DLD1 (cell line): ENCODE data around the gene MOB1A.
"Not testable (repeated sequence)": the region's sequence is repeated elsewhere in the genome, so short reads cannot be mapped to it uniquely, and the experiment has no call there.

ENCODE experiments used
- in situ Hi-C: cut with HindIII; loops from 2 replicates; pipeline ENCODE4 v1.10.0; 2017; ENCODE audit warnings: low sequenced_read_pairs

Gene MOB1A

GRCh38 chr2:74149570-74150319 is 28.9 kb downstream of the MOB1A start:
- in situ Hi-C loops: loop anchor here (10.0 kb wide), 1 partner anchor 255 kb away; the partner anchor contains the start of gene ACTG2

- in situ Hi-C loops: no loop called here
These were observed 29.5 kb downstream of the MOB1A start for GRCh38 chr2:74149247-74149525.

GRCh38 chr2:74148457-74149246 is 30.0 kb downstream of the MOB1A start:
- in situ Hi-C loops: no loop called here

- in situ Hi-C loops: no loop called here
These were observed 30.8 kb downstream of the MOB1A start, which contains the start of gene BOLA3 for GRCh38 chr2:74147727-74148456. TSS of gene BOLA3 (minus strand) at chr2:74147912. CDS start at chr2:74147874, 38 bp downstream.

- in situ Hi-C loops: no loop called here
These were observed 31.6 kb downstream of the MOB1A start for GRCh38 chr2:74146929-74147726.

- in situ Hi-C loops: no loop called here
These were observed 36.3 kb downstream of the MOB1A start for GRCh38 chr2:74142340-74142739.

GRCh38 chr2:74138600-74139323 is 39.9 kb downstream of the MOB1A start:
- in situ Hi-C loops: no loop called here

GRCh38 chr2:74137651-74138599 is 40.8 kb downstream of the MOB1A start:
- in situ Hi-C loops: no loop called here

GRCh38 chr2:74131901-74132300 is 46.8 kb downstream of the MOB1A start:
- in situ Hi-C loops: no loop called here

- in situ Hi-C loops: no loop called here
These were observed 48.3 kb downstream of the MOB1A start for GRCh38 chr2:74130211-74130995.

- in situ Hi-C loops: no loop called here
These were observed 50.5 kb downstream of the MOB1A start for GRCh38 chr2:74128206-74128605.

- in situ Hi-C loops: not testable (repeated sequence)
These were observed 54.7 kb downstream of the MOB1A start for GRCh38 chr2:74123955-74124354.

GRCh38 chr2:74121846-74122245 is 56.8 kb downstream of the MOB1A start:
- in situ Hi-C loops: not testable (repeated sequence)

GRCh38 chr2:74119912-74120825 is 58.5 kb downstream of the MOB1A start:
- in situ Hi-C loops: no loop called here

- in situ Hi-C loops: no loop called here
These were observed 59.3 kb downstream of the MOB1A start for GRCh38 chr2:74119339-74119738.

- in situ Hi-C loops: no loop called here
These were observed 67.3 kb downstream of the MOB1A start for GRCh38 chr2:74111380-74111779.

GRCh38 chr2:74110537-74110936 is 68.1 kb downstream of the MOB1A start:
- in situ Hi-C loops: no loop called here
